HG03108 (cell line): ENCODE data around the gene TSPAN9.
"Not testable (repeated sequence)": the region's sequence is repeated elsewhere in the genome, so short reads cannot be mapped to it uniquely, and the experiment has no call there.

Source experiments
- ATAC-seq: cut with Tn5 transposase; IDR thresholded peaks from one replicate; pipeline ENCODE4 v1.9.1; 2021; ENCODE audit warnings: moderate library complexity; ENCODE audit not compliant: unreplicated experiment

Gene TSPAN9

DNA sequence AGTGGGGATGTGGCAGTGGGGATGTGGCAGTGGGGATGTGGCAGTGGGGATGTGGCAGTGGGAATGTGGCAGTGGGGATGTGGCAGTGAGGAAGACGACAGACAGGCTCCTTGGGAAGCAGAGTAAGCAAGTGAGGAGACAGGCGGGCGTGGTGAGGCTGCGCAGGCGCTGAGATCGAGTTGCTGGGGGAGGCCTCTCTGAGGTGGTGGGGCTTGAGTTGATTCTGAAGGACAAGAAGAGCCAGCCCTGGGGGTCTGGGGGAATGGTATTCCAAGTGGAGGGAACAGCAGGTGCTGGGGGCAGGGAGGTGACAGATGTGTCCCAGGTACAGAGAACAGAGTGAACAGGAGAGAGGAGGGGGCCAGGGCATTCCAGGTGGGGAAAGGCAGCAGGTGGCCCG is 33.8 kb upstream of the TSPAN9 start:
- ATAC-seq: no peak

- ATAC-seq: no peak
Measured at GRCh38 chr12:3044141-3044630, 33.0 kb upstream of the TSPAN9 start.

DNA sequence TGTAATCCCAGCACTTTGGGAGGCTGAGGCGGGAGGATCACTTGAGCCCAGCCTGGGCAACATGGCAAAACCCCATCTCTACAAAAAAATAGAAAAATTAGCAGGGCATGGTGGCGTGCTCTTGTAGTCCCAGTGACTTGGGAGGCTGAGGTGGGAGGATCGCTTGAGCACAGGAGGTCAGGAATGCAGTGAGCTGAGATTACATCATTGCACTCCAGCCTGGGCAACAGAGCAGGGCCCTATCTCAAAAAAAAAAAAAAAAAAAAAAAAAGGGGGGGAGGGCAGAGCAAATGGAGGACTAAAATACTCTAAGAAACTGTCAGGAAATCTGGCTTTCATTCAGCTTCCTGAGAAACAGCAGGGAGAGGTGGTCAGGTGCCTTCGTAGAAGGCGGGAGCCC is 31.7 kb upstream of the TSPAN9 start:
- ATAC-seq: no peak

DNA sequence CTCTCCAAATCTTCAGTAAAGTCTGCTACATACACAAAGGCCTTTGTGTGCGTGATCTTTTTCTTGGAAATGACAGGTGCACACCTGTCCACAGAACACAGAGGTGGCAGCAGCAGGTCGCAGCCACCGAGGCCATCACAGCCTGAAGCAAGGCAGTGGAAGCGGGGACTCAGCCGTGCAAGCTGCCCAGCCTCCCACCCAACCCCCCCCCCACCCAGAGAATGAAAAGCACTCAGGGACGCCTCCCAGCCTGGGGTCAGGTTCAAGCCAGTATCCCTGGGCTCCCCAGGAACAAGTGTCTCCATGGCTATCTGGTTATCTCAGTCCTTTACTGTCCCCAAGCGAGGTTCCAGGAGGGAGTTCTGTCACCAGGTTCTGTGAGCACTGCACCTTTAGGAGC is 31.2 kb upstream of the TSPAN9 start:
- no peak for ATAC-seq

DNA sequence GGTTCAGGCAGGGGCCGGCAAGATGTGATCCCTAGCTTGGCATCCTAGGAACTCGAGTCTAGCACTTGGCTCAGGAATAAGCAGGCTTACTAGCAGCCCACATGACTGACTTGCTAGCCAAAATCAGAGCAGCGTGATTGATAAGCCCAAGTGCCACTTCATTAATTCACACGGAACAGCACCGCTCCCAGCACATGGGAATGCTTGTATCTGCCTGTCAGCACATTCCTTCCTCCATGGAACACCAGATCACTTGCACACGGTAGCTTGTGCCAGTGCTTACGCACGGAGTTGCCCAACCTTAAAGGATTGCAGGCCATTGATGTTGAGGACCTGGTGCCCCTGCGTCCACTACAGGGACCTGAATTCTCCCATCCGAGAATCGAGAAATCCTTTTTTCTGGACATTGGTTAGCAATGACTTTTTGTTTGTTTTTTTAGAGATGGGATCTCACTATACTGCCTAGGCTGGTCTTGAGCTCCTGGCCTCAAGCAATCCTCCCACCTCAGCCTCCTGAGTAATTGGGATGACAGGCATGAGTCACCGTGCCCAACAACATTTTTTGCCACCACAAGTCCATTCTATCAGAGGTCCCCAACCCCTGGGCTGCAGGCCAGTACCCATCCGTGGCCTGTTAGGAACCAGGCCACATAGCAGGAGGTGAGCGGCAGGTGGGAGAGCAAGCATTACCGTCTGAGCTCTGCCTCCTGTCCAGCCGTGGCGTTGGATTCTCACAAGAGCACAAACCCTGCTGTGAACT is 30.6 kb upstream of the TSPAN9 start:
- ATAC-seq: no peak

GRCh38 chr12:3047961-3048360 is 29.2 kb upstream of the TSPAN9 start:
- no peak for ATAC-seq

GRCh38 chr12:3048540-3048939 is 28.6 kb upstream of the TSPAN9 start:
- ATAC-seq: no peak

GRCh38 chr12:3049176-3049575 is 28.0 kb upstream of the TSPAN9 start:
- ATAC-seq: no peak

DNA sequence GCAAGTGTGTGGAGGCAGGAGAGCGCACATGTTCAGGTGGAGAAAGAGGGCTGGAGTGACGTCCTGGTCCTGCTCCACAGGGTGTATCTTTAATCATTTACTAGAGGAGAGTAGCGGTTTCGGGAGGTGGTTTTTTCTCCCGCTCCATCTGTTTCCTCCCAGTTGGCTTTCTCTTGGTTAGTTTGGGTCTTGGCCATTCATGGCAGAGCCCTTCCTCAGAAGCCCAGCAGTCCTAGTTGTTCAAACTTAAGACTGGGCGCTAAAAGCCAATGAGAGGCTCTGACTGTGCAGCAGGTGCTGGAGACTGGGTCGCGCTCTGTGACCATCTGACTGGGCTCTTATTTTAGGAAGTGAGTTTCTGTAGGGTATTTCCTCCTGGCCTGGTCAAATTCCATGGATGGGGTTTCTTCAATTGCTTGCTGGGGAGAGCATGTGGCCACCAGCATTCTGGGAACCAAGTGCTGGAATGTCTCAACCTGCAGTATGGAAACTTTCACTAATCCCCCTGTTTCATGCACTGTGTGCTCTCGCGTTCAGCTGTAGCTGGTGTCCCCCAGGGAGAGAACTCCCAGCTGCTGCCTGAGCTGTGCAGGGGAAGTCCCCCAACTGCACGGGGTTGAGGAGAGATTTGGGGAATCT is 27.4 kb upstream of the TSPAN9 start:
- no peak for ATAC-seq

DNA sequence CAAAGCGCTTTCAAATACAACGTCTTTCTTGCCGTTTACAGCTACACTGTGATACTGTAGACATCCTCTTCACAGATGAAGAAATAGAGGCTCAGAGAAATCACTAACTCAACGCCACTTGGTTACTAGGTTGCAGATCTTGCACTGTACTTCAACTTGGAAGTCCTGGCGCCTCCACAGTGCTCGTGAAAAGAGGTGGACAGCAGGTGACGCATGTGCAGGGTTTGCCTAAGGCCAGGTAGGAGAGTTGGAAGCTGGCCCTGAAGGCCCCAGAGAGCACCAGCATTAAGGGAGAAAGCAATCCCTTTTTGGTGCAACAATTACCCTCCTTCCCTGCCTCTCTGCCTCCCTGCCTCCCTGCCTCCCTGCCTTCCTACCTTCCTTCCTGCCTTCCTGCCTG is 22.8 kb upstream of the TSPAN9 start:
- no peak for ATAC-seq

DNA sequence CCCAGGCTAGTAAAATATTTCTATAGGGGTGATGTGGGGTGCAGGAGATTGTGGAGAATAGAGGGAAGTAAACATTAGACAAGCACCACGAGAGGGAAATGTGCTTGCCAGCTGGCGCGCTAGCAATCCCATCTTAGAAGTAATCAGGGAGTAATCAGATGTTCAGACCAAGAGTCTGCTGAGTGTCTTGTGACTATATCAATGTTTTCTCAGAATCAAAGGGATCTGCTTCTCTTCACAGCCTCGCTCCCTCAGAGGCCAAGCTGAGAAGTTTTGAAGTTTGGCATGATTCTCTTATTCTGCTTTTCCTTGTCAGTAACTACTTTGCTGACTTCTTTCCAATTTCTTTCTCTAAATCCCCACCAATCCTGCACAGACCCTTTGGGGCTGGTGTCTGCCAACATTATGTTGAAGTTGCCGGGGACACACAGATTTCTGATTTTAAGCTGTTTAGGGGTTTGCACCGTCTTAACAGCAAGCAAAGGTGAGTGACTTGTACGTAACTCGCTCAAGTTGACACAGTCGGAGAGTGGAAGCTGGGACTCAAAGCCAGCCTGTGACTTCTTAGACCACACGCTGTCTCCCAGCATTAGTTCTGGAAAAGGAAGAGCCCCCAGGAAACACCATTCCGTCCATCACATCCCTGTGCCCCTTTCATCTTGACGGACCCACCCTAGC is 22.0 kb upstream of the TSPAN9 start:
- no peak for ATAC-seq

DNA sequence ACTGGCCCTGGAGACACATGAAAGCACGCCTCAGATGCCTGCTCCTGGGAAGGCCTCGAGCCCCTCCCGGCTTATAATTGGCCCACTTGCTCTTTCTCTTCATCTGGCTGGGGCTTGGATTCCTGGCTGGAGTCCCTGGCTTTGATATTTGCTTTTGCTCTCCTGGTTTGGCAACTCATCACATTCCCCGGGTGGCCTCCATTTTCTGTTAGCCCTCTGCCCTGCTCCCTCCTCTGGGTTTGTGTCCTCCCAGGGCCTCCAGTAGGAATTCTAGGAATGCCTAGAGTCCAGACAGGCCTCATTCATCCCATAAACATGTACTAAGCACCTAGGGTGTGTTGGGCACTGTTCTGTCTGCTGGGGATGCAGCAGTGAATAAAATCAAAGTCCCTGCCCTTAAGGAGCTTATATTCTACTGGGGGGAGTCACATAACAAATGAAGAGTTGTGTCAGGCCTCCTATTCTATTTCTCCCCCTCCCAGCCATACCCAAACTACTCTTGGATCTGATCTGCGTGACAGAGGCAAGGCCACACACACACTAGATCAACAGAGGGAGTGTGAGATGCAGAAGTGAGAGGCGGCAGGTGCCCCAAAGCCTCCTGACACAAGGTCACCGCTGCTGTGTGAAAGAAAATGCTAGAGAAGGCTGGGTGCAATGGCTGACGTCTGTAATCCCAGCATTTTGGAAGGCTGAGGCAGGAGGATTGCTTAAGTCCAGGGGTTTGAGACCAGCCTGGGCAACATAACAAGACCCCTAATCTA is 21.3 kb upstream of the TSPAN9 start:
- ATAC-seq: no peak

GRCh38 chr12:3061059-3061458 is 16.1 kb upstream of the TSPAN9 start:
- ATAC-seq: no peak

DNA sequence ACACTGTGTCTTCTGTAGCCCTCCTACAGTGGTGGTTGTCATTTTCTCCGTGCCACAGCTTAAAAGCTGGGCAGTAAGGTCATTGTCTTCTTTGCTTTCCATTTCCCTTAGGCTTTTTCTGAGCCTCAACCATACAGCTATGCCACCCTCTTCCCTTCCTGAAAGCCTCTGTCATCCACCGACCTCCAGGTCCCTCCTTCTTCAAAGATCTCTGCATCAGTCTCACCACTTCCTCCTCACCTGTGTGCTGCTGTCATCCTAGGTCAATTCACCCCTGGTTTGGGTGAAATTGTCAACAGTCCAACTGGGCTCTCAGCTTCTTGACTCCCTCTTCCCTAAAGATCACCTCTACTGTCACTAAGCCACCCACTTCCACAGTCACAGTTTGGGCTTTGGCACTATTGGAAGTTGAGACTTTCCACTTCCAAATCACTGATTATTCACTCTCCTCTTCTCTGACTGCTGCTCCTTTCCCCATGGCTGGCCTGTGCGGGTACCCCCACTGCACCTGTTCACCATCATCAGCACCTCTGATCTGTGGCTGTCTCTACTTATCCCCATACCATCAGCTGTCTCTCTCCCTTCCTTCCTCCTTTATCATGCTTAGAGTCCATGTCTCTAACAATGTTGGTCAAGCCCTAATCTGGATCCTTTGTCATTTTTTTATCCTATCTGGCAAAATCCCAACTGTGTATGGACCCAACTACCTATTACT is 15.5 kb upstream of the TSPAN9 start:
- ATAC-seq: no peak

GRCh38 chr12:3065300-3065699 is 11.9 kb upstream of the TSPAN9 start:
- no peak for ATAC-seq

DNA sequence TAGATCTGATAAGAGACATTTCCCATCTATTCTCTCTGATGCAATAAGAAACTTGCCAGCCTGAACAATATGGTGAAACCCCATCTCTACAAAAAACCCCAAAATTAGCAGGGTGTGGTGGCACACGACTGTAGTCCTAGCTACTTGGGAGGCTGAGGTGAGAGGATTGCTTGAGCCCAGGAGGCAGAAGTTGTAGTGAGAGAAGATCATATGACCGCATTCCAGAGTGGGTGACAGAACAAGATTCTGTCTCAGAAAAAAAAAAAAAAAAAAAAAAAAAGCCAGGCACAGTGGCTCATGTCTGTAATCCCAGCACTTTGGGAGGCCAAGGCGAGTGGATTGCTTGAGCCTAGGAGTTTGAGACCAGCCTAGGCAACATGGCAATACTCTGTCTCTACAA is 11.3 kb upstream of the TSPAN9 start:
- ATAC-seq: not testable (repeated sequence)

- ATAC-seq: no peak
Measured at GRCh38 chr12:3069714-3070113, 7.5 kb upstream of the TSPAN9 start.

- ATAC-seq: no peak
Measured at GRCh38 chr12:3071107-3071506, 6.1 kb upstream of the TSPAN9 start.

DNA sequence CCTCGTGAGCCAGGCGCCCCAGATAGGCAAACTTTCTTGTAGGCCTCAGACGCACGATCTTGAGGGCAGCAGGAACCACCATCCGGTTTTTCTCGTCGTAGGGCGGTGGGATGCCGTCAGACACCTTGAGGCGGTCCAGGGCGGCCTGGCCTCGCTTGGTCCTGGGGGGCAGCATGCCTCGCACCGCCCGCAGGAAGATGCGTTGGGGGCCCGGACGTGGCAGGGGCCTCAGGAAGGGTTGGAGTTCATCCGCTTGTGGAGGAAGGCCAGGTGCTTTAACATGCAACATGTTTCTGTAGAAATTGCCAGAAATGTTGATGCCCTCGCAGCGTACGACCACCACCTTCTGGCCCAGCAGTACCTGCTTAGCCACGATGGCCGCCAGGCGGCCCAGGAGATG is 5.5 kb upstream of the TSPAN9 start:
- ATAC-seq: no peak

DNA sequence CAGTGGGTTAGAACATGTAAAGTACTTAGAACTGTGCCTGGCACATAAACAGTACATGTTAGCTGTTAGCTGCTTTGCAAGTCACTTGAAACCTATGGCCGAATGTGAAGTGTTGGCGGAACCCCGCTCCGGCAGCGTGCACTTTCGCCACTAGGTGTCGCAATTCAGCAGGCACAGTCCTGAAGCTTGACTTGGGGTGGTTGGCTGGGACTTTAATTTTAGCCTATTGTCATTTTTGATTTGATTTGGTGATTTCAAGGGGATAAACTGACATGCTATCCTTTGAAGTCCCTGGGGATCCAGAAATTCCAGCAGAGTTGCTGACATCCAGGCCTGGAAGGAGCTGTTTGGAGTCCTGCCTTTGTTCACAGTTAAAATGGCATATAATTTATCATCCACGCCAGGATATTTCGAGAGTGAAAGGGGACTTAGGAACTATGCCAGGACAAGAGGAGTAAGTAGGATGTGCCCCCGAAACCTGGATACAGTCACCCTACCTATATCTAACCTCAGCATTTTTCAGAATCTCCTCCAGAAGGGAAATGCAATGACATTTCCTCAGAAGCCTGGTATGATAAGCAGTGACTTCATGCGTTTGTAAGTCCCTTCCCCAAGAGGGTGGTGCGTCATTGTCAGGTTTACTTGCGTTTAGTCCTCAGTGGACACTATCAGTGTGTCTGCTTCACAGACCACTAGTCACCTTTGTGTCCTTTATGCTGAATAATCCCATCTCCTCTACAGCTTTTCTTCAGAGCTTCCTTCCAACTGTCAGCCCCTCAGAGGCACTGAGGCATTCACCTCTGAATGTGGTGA is 3.5 kb upstream of the TSPAN9 start:
- ATAC-seq: peak; percentile 41
